EL (cell line): ENCODE data around the gene MAP4.
"Not testable (repeated sequence)": the region's sequence is repeated elsewhere in the genome, so short reads cannot be mapped to it uniquely, and the experiment has no call there.

ENCODE experiments used
- DNase-seq: peaks from one replicate; pipeline ENCODE4 v3.0.0-alpha.2; 2016

Gene MAP4

GRCh38 chr3:47856669-47857068, 159.5 kb downstream of the MAP4 start:
- no peak for DNase-seq

- no peak for DNase-seq
Measured at GRCh38 chr3:47855461-47856383, 160.5 kb downstream of the MAP4 start.

- DNase-seq = no peak
Measured at GRCh38 chr3:47854720-47855455, 161.3 kb downstream of the MAP4 start.

- DNase-seq = no peak
Measured at GRCh38 chr3:47854267-47854666, 161.9 kb downstream of the MAP4 start.

- DNase-seq = no peak
Measured at GRCh38 chr3:47852604-47853602, 163.3 kb downstream of the MAP4 start.

- no peak for DNase-seq
Measured at GRCh38 chr3:47851888-47852603, 164.2 kb downstream of the MAP4 start.

GRCh38 chr3:47850564-47851410, 165.4 kb downstream of the MAP4 start:
- no peak for DNase-seq

GRCh38 chr3:47849699-47850563, 166.3 kb downstream of the MAP4 start:
- DNase-seq = peak; percentile 45

- DNase-seq = no peak
Measured at GRCh38 chr3:47849186-47849698, 167.0 kb downstream of the MAP4 start.

GRCh38 chr3:47848599-47849117, 167.6 kb downstream of the MAP4 start:
- no peak for DNase-seq

- DNase-seq = no peak
Measured at GRCh38 chr3:47847801-47848518, 168.3 kb downstream of the MAP4 start.

- DNase-seq = no peak
Measured at GRCh38 chr3:47847260-47847659, 169.0 kb downstream of the MAP4 start.

GRCh38 chr3:47846880-47847248, 169.4 kb downstream of the MAP4 start:
- no peak for DNase-seq

GRCh38 chr3:47846186-47846879, 169.9 kb downstream of the MAP4 start:
- no peak for DNase-seq

GRCh38 chr3:47841786-47842349, 174.3 kb downstream of the MAP4 start:
- DNase-seq = no peak

GRCh38 chr3:47838503-47838902, 177.7 kb downstream of the MAP4 start:
- no peak for DNase-seq

- DNase-seq = no peak
Measured at GRCh38 chr3:47836986-47837385, 179.2 kb downstream of the MAP4 start.

- DNase-seq = not testable (repeated sequence)
Measured at GRCh38 chr3:47829482-47829881, 186.7 kb downstream of the MAP4 start.
